Loucy (cell line): Measurements from ENCODE around the gene FLRT3.
A peak's percentile ranks its signal among the peaks of the same experiment; 100 is the strongest.

Source experiments
- H2AFZ ChIP-seq: fragments of 200-600 bp; sonication (generic); 2 replicates; pipeline ENCODE4 v1.6.0; 2016; ENCODE audit warnings: antibody characterized with exemption, mild to moderate bottlenecking, low read length, moderate library complexity
- H3F3A ChIP-seq: fragments of 200-600 bp; 2 replicates; pipeline ENCODE4 v1.6.0; 2016; ENCODE audit warnings: antibody characterized with exemption, low read depth, mild to moderate bottlenecking
- H3K27me3 ChIP-seq: fragments of 200-600 bp; sonication (generic); 2 replicates; pipeline ENCODE4 v1.6.1; 2014; ENCODE audit warnings: low read length, mild to moderate bottlenecking; ENCODE audit not compliant: insufficient read depth, poor library complexity, severe bottlenecking
- H3K36me3 ChIP-seq: fragments of 200-600 bp; sonication (generic); 2 replicates; pipeline ENCODE4 v1.6.1; 2016; ENCODE audit warnings: low read length; ENCODE audit not compliant: insufficient read depth
- H3K4me1 ChIP-seq: fragments of 200-600 bp; sonication (generic); 2 replicates; pipeline ENCODE4 v1.5.1; 2014; ENCODE audit warnings: low read length, mild to moderate bottlenecking; ENCODE audit not compliant: insufficient read depth, poor library complexity, severe bottlenecking
- H3K4me2 ChIP-seq: fragments of 200-600 bp; sonication (generic); 2 replicates; pipeline ENCODE4 v1.6.0; 2014; ENCODE audit warnings: antibody characterized with exemption, low read length, low read depth, mild to moderate bottlenecking; ENCODE audit not compliant: poor library complexity, severe bottlenecking
- H3K4me3 ChIP-seq: fragments of 200-600 bp; sonication (generic); 2 replicates; pipeline ENCODE4 v1.5.1; 2014; ENCODE audit warnings: low read length, mild to moderate bottlenecking, mixed read lengths; ENCODE audit not compliant: poor library complexity, severe bottlenecking
- H3K79me2 ChIP-seq: fragments of 200-600 bp; sonication (generic); 2 replicates; pipeline ENCODE4 v1.6.1; 2014; ENCODE audit warnings: low read length; ENCODE audit not compliant: insufficient read depth
- H3K9ac ChIP-seq: fragments of 200-600 bp; sonication (generic); 2 replicates; pipeline ENCODE4 v1.6.0; 2014; ENCODE audit warnings: mild to moderate bottlenecking, low read depth, low read length, moderate library complexity; ENCODE audit not compliant: poor library complexity, severe bottlenecking
- H3K9me2 ChIP-seq: fragments of 200-600 bp; sonication (generic); replicated peaks from 2 replicates; pipeline ENCODE4 v1.6.1; 2016; ENCODE audit warnings: low read depth, low read length, mixed read lengths
- H3K9me3 ChIP-seq: fragments of 200-600 bp; sonication (generic); 2 replicates; pipeline ENCODE4 v1.6.1; 2014; ENCODE audit warnings: mild to moderate bottlenecking, antibody characterized with exemption, low read length, low read depth; ENCODE audit not compliant: insufficient read depth
- H4K20me1 ChIP-seq: fragments of 200-600 bp; sonication (generic); 2 replicates; pipeline ENCODE4 v1.6.0; 2014; ENCODE audit warnings: antibody characterized with exemption, low read length, mild to moderate bottlenecking; ENCODE audit not compliant: insufficient read depth, poor library complexity, severe bottlenecking
- CTCF ChIP-seq: fragments of 200-600 bp; sonication (generic); conservative IDR thresholded peaks from 2 replicates; pipeline ENCODE4 v1.5.1; 2014; ENCODE audit warnings: mild to moderate bottlenecking, antibody characterized with exemption, low read length
- EZH2phosphoT487 ChIP-seq: fragments of 200-600 bp; IDR thresholded peaks from 2 replicates; pipeline ENCODE4 v1.6.1; 2018; ENCODE audit warnings: antibody characterized with exemption, mild to moderate bottlenecking, moderate library complexity, borderline replicate concordance

FLRT3 gene

GRCh38 chr20:14337400-14338171, at the start of gene FLRT3:
Gene FLRT3, minus strand, starts transcription at chr20:14337612. Its CDS starts 10,106 bp downstream, at chr20:14327506.
- no peaks in the 10 kb centered on the region for H4K20me1 ChIP-seq
- no peaks in the 10 kb centered on the region for H3K36me3 ChIP-seq
- TF ChIP-seq CTCF (peak; percentile 66), EZH2phosphoT487 (no peak)
- H3F3A ChIP-seq: no peaks in the 10 kb centered on the region
- H3K4me1 ChIP-seq: no peaks in the 10 kb centered on the region
- H3K9me2 ChIP-seq: no peaks in the 10 kb centered on the region
- H3K9ac ChIP-seq: no peak within 1 kb of the TSS
- H3K27me3 ChIP-seq: no peaks in the 10 kb centered on the region
- H3K4me3 ChIP-seq: peak within 1 kb of the TSS; percentile 56
- no peaks in the 10 kb centered on the region for H3K9me3 ChIP-seq
- peak within 1 kb of the TSS; percentile 63 for H2AFZ ChIP-seq
- H3K79me2 ChIP-seq: no peaks in the 10 kb centered on the region
- peak within 1 kb of the TSS; percentile 52 for H3K4me2 ChIP-seq

GRCh38 chr20:14386726-14387125, 49.3 kb upstream of the FLRT3 start:
- H3F3A ChIP-seq: no peaks in the 10 kb centered on the region

GRCh38 chr20:14385176-14385740, 47.8 kb upstream of the FLRT3 start:
- Histone ChIP-seq H3K4me3 (no peak overlapping the region), H3K4me2 (no peak overlapping the region), H3K79me2 (no peaks in the 10 kb centered on the region), H3K4me1 (no peaks in the 10 kb centered on the region), H3K9ac (no peak overlapping the region), H3K27me3 (no peaks in the 10 kb centered on the region), H3K36me3 (no peaks in the 10 kb centered on the region), H4K20me1 (no peaks in the 10 kb centered on the region), H2AFZ (no peak overlapping the region), H3K9me3 (no peaks in the 10 kb centered on the region), H3K9me2 (no peaks in the 10 kb centered on the region), H3F3A (no peaks in the 10 kb centered on the region)
- TF ChIP-seq EZH2phosphoT487 (no peak), CTCF (no peak)

More at GRCh38 chr20:14386726-14387125, 49.3 kb upstream of the FLRT3 start:
- H3K4me3 ChIP-seq: no peak overlapping the region
- no peaks in the 10 kb centered on the region for H3K9me3 ChIP-seq
- H4K20me1 ChIP-seq: no peaks in the 10 kb centered on the region
- H3K36me3 ChIP-seq: no peaks in the 10 kb centered on the region
- H3K27me3 ChIP-seq: no peaks in the 10 kb centered on the region
- no peak overlapping the region for H3K4me2 ChIP-seq
- no peaks in the 10 kb centered on the region for H3K4me1 ChIP-seq
- no peak overlapping the region for H2AFZ ChIP-seq
- TF ChIP-seq EZH2phosphoT487: no peak
- TF ChIP-seq CTCF: no peak
- H3K9me2 ChIP-seq: no peaks in the 10 kb centered on the region
- H3K79me2 ChIP-seq: no peaks in the 10 kb centered on the region
- no peak overlapping the region for H3K9ac ChIP-seq
